ENCODE measurements around the gene ZNF800. TPM values are rescaled to one million over a fixed set of nuclear protein-coding genes. Genes with fewer than 3 reads are reported as not detected.

ZNF800 gene
- total and polyA plus RNA-seq, 7 donors, result 4.1 to 33.6 (median 26.6) TPM

DNA sequence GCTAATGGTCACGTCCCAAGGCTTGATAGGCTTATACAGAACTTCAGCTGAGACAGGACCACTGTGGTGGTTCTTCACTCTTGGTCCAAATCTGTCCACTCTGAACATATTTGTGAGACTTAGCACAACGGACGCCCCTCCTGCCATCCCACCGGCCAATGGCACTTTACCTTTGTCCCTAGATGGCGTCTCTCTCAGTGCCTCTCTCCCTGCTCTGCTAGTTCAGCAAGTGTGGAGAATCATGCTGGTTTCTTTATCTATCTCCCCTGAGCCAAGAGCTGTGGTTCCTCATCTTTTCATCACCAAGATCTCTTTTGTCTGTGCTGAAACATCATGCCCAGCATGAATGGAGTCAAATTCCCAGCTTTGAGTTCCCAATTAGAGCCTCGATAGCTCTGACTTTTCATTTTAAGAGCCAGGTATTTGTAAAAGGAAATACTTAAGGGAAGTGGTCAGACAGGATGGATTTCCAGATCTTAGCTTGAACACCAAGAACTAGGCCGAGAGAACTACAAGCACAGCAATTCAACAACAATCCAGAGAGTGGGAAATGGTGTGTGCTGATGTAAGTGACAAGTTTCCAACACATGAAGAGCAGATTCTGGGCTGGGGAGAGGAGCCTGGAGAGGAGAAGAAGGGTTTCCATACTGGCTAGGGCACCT, 69.5 kb downstream of the ZNF800 start:
- H3K27me3 ChIP-seq (ENCODE audit: insufficient read depth in 3 of 3, low read length in 2 of 3), result no peaks in the 10 kb centered on the region
- H3K9me3 ChIP-seq, result no peaks in the 10 kb centered on the region
- no peaks in the 10 kb centered on the region for H3K4me1 ChIP-seq
- no peaks in the 10 kb centered on the region for H3K36me3 ChIP-seq (ENCODE audit: insufficient read depth in 1 of 2, low read depth in 1 of 2)
- intact Hi-C loops (cut with DNase I), result no loop called here
- DNase-seq (no peak), ATAC-seq (no peak)
- no peak for TF ChIP-seq CTCF (IDR thresholded peaks at IDR 0.05)
- no peak overlapping the region for H3K27ac ChIP-seq
- no peak overlapping the region for H3K4me3 ChIP-seq
- WGBS, 3 donors, result 61 to 64% (median 63%) methylated on average over 7 of the region's 7 CpGs

- Histone ChIP-seq H3K4me1 (no peaks in the 10 kb centered on the region), H3K27me3 (ENCODE audit: insufficient read depth in 3 of 3, low read length in 2 of 3) (no peaks in the 10 kb centered on the region), H3K9me3 (no peaks in the 10 kb centered on the region), H3K27ac (no peak overlapping the region), H3K36me3 (ENCODE audit: insufficient read depth in 1 of 2, low read depth in 1 of 2) (no peaks in the 10 kb centered on the region), H3K4me3 (no peak overlapping the region)
- ATAC-seq, result no peak
- WGBS, 3 donors, result 59 to 63% (median 60%) methylated on average over 5 of the region's 5 CpGs
- DNase-seq, result no peak
- no peak for TF ChIP-seq CTCF (IDR thresholded peaks at IDR 0.05)
- intact Hi-C loops (cut with DNase I), result no loop called here
These were observed 70.2 kb downstream of the ZNF800 start for GRCh38 chr7:127322351-127322750.

DNA sequence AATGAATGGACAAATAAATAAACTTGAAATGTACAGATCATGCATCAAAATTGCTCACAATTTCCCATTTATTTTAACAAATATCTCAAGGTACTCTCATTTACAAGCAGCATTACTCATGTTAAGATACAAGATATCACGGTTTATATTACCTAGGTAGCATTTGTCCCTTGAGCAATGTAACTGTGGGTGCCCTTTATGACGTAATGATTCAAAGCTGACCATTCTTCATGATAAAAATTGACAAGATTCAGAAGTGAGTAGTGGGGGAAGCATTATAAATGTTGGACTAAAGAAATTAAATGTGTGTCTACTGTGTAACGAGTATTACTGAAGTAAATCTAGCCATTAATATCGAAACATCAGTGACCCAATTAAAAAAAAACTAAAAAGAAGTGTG, 71.5 kb downstream of the ZNF800 start:
- intact Hi-C loops (cut with DNase I), result no loop called here
- H3K4me1 ChIP-seq, result no peaks in the 10 kb centered on the region
- H3K27ac ChIP-seq, result no peak overlapping the region
- DNase-seq (no peak), ATAC-seq (no peak)
- H3K27me3 ChIP-seq (ENCODE audit: insufficient read depth in 3 of 3, low read length in 2 of 3), result no peaks in the 10 kb centered on the region
- no peaks in the 10 kb centered on the region for H3K36me3 ChIP-seq (ENCODE audit: insufficient read depth in 1 of 2, low read depth in 1 of 2)
- WGBS, 3 donors, result 79 to 84% (median 79%) methylated on average over 4 of the region's 4 CpGs
- no peaks in the 10 kb centered on the region for H3K9me3 ChIP-seq
- no peak for TF ChIP-seq CTCF (IDR thresholded peaks at IDR 0.05)
- no peak overlapping the region for H3K4me3 ChIP-seq

Other genes starting within 250 kb of the ZNF800 start
- not detected for gene GRM8, start 139.8 kb downstream of the ZNF800 start, total RNA-seq
- under 1 TPM in 1 of 3 donors, not detected in 2; 0.08 TPM for gene GRM8, start 139.8 kb downstream of the ZNF800 start, polyA plus RNA-seq
- 10 to 100 TPM in 2 of 4 donors, 1 to 10 TPM in 2; 8.2 to 12.4 (median 9.3) TPM for gene GCC1, start 192.9 kb upstream of the ZNF800 start, total RNA-seq
- 10 to 100 TPM in 1 of 3 donors, 1 to 10 TPM in 2; 6.1 to 24.0 (median 7.3) TPM for gene GCC1, start 192.9 kb upstream of the ZNF800 start, polyA plus RNA-seq
- 100 to 1,000 TPM in 1 of 4 donors, 10 to 100 TPM in 3; 78.7 to 118 (median 89.8) TPM for gene ARF5, start 195.7 kb upstream of the ZNF800 start, total RNA-seq
- gene ARF5, start 195.7 kb upstream of the ZNF800 start, polyA plus RNA-seq, result 100 to 1,000 TPM in 2 of 3 donors, 10 to 100 TPM in 1; 84.8 to 111 (median 107) TPM
- gene FSCN3, start 201.0 kb upstream of the ZNF800 start, total RNA-seq, result under 1 TPM in 2 of 4 donors, not detected in 2; 0.34 to 0.42 TPM
- gene FSCN3, start 201.0 kb upstream of the ZNF800 start, polyA plus RNA-seq, result under 1 TPM; 0.06 to 0.76 (median 0.17) TPM
- gene PAX4, start 225.4 kb upstream of the ZNF800 start, total RNA-seq, result not detected
- not detected for gene PAX4, start 225.4 kb upstream of the ZNF800 start, polyA plus RNA-seq

Measured in psoas muscle (tissue), 8 donors.